Measurements from ENCODE around the gene NCOA4.
"Not testable (repeated sequence)": the region's sequence is repeated elsewhere in the genome, so short reads cannot be mapped to it uniquely, and the experiment has no call there.

The NCOA4 gene

GRCh38 chr10:46052057-46052790, 21.8 kb upstream of the NCOA4 start:
- DNase-seq (ENCODE audit: low read depth): no peak

GRCh38 chr10:46050941-46051623, 20.7 kb upstream of the NCOA4 start:
- DNase-seq (ENCODE audit: low read depth): no peak

- DNase-seq (ENCODE audit: low read depth): not testable (repeated sequence)
Observed at GRCh38 chr10:46049497-46049831, 19.0 kb upstream of the NCOA4 start.

GRCh38 chr10:46048152-46048551, 17.7 kb upstream of the NCOA4 start:
- DNase-seq (ENCODE audit: low read depth): no peak

GRCh38 chr10:46046261-46046660, 15.8 kb upstream of the NCOA4 start, which contains the start of gene MSMB:
Gene MSMB (minus strand): TSS chr10:46046269. CDS start chr10:46046237, 32 bp downstream.
- DNase-seq (ENCODE audit: low read depth): no peak

DNA sequence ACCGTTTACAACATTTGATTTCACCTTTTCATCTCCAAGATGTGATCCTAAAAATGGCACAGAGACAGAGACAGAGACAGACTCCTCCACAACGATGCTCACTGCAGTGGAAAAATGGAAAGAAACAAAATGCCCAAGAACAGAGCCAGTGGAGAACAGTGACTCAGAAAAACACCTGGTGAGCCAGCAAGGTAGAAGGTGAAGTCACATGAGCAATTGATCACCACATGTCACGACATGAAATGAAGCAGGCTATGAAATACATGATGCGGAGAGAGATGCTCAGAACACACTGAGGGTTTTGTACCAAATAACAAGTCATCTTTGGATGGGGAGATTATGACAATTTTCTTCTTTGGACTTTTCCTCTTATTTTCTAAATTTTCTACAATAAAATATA, 12.1 kb upstream of the NCOA4 start:
- DNase-seq (ENCODE audit: low read depth): no peak

GRCh38 chr10:46040004-46040403, 9.6 kb upstream of the NCOA4 start:
- no peak for DNase-seq (ENCODE audit: low read depth)

DNA sequence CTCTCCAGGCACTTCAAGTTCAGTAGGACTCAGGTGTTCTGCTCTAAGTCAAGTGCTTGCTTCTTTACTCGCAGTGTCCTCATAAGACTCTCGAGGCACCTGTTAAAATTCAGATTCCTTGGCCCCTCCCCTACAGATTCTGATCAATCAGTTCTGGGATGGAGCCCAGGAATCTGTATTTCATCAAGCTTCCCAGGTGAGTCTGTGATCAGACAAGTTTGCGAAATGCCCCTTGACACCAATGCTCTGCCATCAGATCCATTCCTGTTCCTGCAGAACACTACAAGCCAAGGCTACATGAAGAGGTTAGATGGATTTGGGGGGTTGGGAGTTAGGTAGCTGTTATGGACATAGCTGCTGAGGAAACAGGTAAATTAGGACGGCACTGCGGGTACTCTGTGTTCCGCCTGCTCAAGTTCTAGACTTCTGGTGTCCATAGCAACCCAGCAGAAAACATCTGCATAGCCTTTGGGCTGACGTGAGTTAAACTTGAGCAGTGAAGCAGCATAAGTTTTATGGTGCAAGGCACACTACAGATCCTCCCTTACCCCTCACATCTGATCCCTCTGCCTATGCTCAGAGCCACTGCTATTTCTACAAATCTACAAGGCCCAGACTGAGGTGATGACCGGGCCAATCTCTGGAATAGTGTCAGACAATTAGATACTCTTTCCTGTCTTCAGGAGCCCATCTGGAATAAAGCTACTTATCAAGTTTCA, 6.8 kb upstream of the NCOA4 start:
- DNase-seq (ENCODE audit: low read depth): no peak

DNA sequence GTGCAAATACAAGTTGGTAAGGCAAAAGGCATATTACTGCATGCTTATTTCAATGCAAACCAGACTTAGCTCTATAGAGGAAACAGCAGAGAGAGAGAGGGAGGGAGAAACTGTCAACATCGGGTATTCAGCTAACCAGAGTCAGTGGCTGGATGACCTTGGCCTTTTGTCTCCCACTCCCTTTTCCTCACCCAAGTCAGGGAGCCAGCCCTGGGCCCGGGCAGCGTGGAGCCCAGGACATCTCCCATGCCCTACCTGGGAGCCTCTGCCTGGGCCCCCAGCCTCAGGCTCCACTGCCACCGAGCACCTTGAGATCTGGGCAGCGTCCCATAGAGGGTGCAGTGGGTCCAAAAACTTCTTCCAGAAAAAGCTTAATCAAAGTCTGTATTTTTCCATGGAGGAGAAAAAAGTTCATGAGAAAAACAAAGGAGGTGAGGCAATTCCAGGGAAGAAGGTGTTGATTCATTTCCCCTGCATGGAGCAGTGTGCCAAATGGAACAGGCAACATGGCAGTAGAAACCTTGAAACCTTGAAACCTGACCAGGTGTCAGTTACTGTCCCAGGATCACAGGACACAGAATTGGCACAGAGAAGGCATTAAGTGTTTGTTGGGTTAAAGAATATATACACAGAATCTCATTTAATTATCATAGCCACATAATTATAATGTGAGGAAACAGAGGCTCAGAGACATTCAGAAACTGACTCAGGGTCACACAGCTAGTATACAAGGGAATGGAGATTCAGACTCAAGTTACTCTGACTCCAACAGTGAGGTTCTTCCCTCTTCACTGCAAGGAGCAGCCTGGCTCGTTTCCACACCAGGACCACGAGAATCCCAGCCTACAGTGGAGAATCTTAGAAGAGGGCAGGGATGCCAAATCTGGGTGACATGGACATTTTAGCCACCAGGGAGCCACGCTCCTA, 5.8 kb upstream of the NCOA4 start:
- DNase-seq (ENCODE audit: low read depth): no peak

DNA sequence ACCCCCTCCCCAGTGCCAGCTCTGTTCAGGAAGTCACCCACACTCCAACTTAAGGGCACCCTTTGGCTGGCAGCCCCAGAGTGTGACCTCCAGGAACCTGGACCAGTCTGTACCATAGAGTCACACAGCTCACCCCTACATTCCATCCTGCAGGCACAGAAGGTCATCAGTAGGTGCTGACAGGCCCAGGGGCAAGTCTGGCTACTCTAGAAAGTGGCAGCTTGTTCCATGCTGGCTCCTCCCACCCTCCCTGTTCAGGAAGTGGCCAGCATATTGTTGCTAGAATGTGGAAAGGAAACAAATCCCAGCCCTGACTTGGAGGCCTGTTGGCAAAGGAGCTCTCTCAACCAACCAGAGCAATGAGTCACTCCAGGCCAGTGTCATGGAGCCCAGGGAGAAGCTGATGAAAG, 3.2 kb upstream of the NCOA4 start:
- DNase-seq (ENCODE audit: low read depth): no peak

GRCh38 chr10:46031648-46032532, 1.5 kb upstream of the NCOA4 start:
- DNase-seq (ENCODE audit: low read depth): no peak

DNA sequence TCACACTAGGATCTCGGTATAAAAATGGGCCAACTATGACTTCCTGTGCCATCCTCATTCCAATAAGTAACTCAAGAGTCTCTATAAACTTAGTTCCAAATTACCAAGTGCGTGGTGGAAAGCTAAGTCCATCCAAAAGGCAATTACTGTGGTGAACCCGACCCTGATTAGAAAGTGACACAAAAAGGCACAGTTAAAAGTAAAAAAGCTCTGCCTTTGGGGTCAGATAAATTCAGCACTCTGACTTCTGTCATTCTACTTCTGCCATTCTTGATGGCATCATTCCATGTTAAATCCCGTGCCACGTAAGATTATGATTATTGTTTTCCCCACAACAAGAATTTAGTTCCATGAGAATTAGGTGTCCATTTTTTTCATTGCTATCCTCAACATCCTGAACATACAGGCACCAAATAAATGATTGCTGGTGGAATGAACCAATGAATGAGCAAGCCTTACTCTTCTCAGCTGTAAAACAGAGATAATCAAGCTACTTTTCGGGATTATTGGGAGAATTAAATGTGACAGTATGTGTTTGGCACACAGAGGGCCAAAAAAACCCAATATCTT, 877 bp downstream of the NCOA4 start:
- DNase-seq (ENCODE audit: low read depth): no peak

- no peak for DNase-seq (ENCODE audit: low read depth)
Observed at GRCh38 chr10:46028584-46029460, 1.6 kb downstream of the NCOA4 start.

GRCh38 chr10:46026106-46026505, 4.3 kb downstream of the NCOA4 start:
- no peak for DNase-seq (ENCODE audit: low read depth)

GRCh38 chr10:46025406-46025805, 5.0 kb downstream of the NCOA4 start:
- no peak for DNase-seq (ENCODE audit: low read depth)

DNA sequence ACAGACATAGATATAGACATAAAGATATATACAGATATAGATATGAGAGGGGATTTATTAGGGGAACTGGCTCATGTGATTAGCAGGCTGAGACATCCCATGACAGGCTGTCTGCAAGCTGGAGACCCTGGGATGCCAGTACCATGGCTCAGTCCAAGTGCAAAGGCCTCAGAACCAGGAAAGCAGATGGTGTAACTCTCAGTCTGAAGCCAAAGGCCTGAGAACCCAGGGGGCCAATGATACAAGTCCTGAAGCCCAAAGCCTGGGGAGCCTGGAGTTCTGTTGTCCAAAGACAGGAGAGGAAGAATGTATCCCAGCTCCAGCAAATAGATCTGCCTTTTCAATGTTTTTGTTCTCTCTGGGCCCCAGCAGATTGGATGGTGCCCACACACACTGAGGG, 5.5 kb downstream of the NCOA4 start:
- DNase-seq (ENCODE audit: low read depth): no peak

DNA sequence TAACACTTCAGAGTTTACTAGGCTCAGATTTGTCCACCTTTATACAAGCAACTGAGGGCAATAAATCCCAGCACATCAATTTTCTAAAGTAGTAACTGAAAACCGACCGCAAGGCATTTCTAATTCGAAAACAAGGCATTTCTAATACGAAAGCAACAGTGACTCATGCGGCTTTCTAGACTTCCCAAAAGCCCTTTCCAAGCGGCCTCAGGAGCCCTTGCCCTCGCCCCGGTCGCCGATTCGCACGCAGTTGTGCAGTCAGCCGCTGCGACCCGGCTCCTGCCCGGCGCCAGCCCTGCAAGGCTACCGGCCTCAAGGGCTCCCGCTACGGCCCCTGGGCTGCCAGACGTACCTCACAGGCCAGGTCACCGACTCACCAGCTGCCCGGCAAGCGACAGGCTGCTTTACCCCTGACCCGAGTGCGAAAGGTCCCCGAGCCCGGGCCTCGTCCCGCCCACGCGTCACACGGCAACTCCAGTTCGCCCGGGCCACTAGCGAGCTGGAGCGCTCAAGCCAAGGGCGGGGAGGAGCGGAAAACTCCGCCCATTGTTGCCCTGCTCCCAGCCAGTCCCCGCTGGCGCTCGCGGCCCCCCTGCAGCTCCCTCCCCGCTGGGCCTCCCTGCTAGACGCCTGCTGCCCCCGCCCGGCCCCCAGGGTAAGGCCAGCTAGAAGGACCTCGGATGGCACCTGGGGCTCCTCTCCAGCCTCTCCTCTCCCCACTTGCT, 7.3 kb downstream of the NCOA4 start:
- peak; percentile 54 for DNase-seq (ENCODE audit: low read depth)

GRCh38 chr10:46020344-46020657, 10.1 kb downstream of the NCOA4 start:
- no peak for DNase-seq (ENCODE audit: low read depth)

All from HS-27A (cell line).